EH (cell line): Measurements from ENCODE around the gene MALRD1.

Experiments used
- DNase-seq: peaks from one replicate; pipeline ENCODE4 v3.0.0-alpha.2; 2015; ENCODE audit warnings: low read depth

The MALRD1 gene

GRCh38 chr10:19111501-19112267 is 63.1 kb downstream of the MALRD1 start:
- no peak for DNase-seq

DNA sequence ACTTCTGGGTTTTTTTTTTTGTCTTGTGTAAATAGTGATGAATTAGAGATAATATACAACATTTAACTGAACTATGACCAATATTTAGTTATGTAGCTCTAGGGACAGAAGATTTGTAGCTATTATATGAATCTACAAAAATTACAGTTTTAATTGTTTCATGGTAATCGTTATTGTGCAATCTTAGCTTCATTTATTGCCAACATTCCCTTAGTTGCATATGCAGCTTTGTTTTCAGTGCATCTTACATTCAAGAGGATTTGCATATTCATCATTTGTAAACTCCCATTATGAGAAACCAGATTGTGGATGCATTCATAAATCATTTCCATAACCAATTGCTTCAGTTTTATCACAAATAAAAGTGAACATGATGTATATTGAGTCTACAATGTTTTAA is 68.8 kb downstream of the MALRD1 start:
- no peak for DNase-seq

- DNase-seq: no peak
These were observed 70.6 kb downstream of the MALRD1 start for GRCh38 chr10:19119191-19119590.

DNA sequence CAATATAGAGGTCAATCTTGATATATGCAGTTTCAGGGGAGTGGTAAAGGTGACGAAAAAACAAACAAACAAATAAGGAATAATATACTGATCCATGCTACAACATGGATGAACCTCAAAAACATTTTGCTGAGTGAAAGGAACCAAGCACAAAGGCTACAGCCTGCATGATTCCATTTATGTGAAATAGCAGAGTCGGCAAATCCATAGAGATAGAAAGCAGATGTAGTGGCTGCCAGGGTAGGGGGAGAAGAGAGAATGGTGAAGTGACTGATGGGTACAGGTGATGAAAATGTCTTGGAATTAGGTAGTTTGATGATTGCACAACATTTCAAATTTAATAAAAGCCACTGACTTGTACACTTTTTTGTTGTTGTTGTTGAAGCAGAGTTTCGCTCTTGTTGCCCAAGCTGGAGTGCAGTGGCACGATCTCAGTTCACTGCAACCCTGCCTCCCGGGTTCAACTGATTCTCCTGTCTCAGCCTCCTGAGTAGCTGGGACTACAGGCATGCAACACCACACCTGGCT is 71.8 kb downstream of the MALRD1 start:
- DNase-seq: no peak

- no peak for DNase-seq
These were observed 85.4 kb downstream of the MALRD1 start for GRCh38 chr10:19133992-19134391.

- no peak for DNase-seq
These were observed 94.4 kb downstream of the MALRD1 start for GRCh38 chr10:19142967-19143366.

GRCh38 chr10:19144206-19144605 is 95.6 kb downstream of the MALRD1 start:
- DNase-seq: no peak

GRCh38 chr10:19154375-19154774 is 105.8 kb downstream of the MALRD1 start:
- DNase-seq: no peak

GRCh38 chr10:19158358-19158757 is 109.8 kb downstream of the MALRD1 start:
- no peak for DNase-seq

- no peak for DNase-seq
These were observed 110.3 kb downstream of the MALRD1 start for GRCh38 chr10:19158870-19159269.

DNA sequence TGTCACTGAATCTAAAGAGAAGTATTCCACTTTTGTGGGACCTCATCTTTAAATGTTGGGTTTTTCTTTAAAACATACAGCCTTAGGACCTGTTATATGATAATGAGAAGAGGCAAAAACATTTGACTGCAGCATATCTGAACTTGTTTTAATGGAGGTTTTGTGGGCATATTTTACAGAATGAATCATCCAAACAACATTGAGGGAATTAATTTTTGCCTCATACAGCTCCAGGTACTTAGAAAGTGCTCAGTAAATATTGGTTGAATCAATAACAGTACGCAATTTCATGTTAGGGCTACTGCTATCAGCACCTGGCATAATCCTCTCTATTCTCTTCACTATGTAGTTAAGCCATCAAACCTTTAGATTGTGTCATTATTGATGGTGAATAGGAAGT is 115.9 kb downstream of the MALRD1 start:
- no peak for DNase-seq

- no peak for DNase-seq
These were observed 120.0 kb downstream of the MALRD1 start for GRCh38 chr10:19168584-19168983.

- DNase-seq: no peak
These were observed 120.4 kb downstream of the MALRD1 start for GRCh38 chr10:19169041-19169440.

DNA sequence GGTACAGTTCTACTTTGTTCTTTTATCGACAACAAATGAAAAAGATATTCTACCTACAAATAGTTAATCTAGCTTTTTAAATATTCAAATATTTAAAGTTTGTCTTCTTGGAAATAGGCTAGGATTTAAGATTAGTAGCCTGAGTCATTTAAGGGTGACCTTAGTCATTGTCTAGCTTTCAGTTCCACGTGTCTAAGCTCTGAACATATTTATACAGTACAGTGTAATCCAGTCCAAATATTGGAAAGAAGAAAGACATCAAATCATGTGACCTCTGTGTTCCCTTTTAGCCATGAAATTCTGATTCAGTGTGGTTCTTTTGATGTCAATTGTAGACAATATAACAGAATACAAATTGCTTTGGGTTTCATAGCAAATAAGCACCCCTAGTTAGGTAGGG is 121.1 kb downstream of the MALRD1 start:
- no peak for DNase-seq

DNA sequence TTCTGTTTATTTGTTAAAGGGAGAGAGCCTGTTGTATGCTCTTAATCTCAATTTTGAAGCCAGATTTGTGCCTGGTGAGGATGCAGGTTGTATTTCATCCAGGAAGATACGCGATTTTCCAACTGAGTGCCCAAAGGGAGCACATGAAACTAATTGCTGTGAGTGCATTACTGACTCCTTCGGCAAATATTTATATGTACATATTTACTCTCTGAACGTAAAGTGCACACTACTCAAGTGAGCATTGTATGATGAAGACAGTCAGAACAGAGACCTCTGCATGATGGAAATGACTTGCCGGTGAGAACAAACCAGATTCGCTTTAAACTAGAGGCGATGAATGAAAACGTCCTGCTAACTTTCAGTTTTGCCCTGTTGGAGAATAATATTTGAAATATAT is 130.1 kb downstream of the MALRD1 start:
- DNase-seq: no peak

DNA sequence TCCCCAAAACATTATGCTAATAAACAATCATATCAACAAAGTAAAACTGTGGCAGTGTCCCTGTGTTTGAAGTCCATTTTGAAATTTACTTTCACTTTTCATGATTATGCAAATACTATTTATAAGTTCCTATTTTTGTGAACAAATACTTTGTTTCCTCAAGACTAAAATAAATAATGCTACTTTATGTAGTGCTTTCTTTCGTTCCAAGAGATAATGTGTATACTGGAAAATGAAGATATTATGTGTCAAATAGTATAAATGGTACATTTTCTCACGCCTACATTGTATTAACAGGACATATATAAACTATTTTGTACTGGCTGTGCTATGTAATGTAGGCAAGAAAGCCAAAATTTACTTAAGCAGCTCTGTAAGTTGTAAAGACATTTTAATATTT is 136.3 kb downstream of the MALRD1 start:
- no peak for DNase-seq

GRCh38 chr10:19194866-19195265 is 146.3 kb downstream of the MALRD1 start:
- DNase-seq: no peak

DNA sequence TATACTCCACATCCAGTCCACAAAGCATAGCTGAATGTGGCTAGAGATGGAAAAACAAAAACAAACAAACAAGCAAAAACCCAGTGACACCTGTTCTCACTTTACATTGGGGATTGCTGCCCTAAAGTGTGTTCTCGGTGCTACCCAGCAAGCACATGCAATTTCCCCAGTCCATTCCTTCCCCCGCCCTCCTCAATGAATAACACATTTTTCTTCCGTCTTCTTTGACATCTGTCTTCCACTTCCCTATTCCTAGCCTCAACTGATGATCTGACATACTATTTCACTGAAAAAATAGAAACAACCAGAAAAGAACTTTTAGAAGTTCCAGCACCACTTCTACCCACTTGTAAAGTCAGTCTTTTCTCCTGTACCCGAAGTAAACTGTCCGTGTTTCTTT is 147.1 kb downstream of the MALRD1 start:
- no peak for DNase-seq

GRCh38 chr10:19200211-19200610 is 151.6 kb downstream of the MALRD1 start:
- no peak for DNase-seq

DNA sequence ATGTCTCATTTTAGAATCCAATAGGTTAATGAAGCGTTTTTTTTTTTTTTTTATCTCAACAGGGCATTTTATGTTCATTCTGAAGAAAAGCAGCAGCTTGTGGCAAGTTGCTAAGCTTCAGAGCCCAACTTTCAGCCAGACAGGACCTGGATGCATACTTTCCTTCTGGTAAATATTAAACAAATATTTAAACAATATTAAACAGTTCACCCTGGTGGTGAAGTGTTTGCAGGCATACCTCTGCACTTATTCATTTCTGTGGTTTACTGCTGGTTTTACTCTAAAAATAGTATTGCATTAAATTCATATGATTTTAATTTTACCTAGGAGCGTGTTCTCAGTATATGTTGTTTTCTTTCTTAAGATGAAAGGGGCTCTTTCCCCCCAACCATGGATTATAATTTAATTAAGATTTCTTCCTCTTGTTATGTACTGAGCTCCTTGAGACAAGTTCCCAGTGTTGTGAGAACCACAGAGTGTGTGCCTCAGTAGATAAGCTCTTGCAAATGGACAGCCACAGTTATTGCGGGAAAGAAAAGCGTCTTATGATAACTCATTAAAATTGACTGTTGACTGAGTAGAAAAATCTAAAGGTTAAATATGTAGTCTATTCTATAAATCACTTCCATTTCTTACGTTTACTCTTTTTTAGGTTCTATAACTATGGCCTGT is 155.8 kb downstream of the MALRD1 start:
- no peak for DNase-seq

GRCh38 chr10:19209319-19209718 is 160.7 kb downstream of the MALRD1 start:
- no peak for DNase-seq

DNA sequence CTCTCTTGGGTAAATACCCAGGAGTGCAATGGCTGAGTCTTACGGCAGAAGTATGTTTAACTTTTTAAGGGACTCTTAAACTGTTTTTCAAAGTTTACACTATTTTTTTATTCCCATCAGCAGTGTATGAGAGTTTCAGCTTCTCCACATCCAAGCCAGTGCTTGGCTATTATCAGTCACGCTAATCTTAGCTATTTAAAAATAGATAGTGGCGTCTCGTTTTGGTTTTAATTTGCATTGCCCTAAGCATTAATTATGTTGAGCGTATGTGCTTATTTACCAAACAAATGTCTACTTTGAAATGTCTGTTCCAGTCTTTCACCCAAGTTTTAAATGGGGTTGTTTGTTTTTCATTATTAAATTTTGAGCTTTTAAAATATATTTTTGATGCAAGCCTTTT is 164.0 kb downstream of the MALRD1 start:
- no peak for DNase-seq

DNA sequence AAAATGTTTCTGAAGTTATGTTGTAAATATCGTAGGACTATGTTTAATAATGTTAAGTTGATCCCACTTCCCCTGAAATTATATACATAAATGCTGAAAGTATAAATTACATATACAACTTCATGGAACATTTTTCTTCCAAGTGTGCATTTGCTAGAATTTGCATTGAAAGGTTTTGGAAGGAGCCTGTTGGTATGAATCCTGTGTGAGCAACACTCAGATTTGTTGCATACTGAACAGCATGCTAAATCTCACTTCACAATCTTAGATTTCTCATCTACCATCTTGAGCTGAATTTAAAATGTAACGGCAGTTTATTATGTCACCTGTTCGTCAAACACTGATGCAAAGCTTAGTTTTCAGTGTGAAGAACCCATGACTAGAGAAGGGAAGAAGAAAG is 172.6 kb downstream of the MALRD1 start:
- DNase-seq: no peak

- DNase-seq: no peak
These were observed 177.4 kb downstream of the MALRD1 start for GRCh38 chr10:19226025-19226424.
